Liver (tissue), 9 donors: ENCODE data around the gene SLC13A1. TPM values are rescaled to one million over a fixed set of nuclear protein-coding genes. Genes with fewer than 3 reads are reported as not detected.

Experiments used
- DNase-seq: peaks from one replicate; pipeline ENCODE4 v3.0.0-alpha.2; 2017; ENCODE audit warnings: low spot score
- H3K27ac ChIP-seq, 2 donors: one replicate each; pipeline ENCODE4 v1.7.0; 2013; ENCODE audit warnings: inconsistent platforms in 2 of 2, low read length in 2 of 2, control low read depth in 1 of 2, low read depth in 1 of 2, mild to moderate bottlenecking in 1 of 2
- H3K27me3 ChIP-seq, 4 donors: one replicate each; pipeline versions ENCODE4 v1.6.1 to v1.7.0; 2013; ENCODE audit warnings: low read length in 3 of 4, inconsistent platforms in 1 of 4, mild to moderate bottlenecking in 1 of 4, moderate library complexity in 1 of 4; ENCODE audit not compliant: control insufficient read depth in 4 of 4, insufficient read depth in 4 of 4
- H3K36me3 ChIP-seq, 4 donors: one replicate each; pipeline versions ENCODE4 v1.6.1 to v1.7.0; 2013; ENCODE audit warnings: low read length in 3 of 4, mild to moderate bottlenecking in 3 of 4, low read depth in 1 of 4, moderate library complexity in 1 of 4; ENCODE audit not compliant: control insufficient read depth in 4 of 4, insufficient read depth in 3 of 4
- H3K4me1 ChIP-seq, 4 donors: one replicate each; pipeline versions ENCODE4 v1.6.1 to v1.7.0; 2013; ENCODE audit warnings: low read length in 3 of 4, mild to moderate bottlenecking in 3 of 4, moderate library complexity in 1 of 4; ENCODE audit not compliant: control insufficient read depth in 4 of 4, insufficient read depth in 4 of 4
- H3K4me3 ChIP-seq, 3 donors: one replicate each; pipeline versions ENCODE4 v1.6.1 to v1.7.0; 2013; ENCODE audit warnings: low read length in 3 of 3, control low read depth in 1 of 3, low read depth in 1 of 3, mild to moderate bottlenecking in 1 of 3
- H3K9ac ChIP-seq, 2 donors: one replicate each; pipeline ENCODE4 v1.7.0; 2013; ENCODE audit warnings: low read length in 2 of 2, mild to moderate bottlenecking in 2 of 2, moderate library complexity in 2 of 2, control low read depth in 1 of 2, low read depth in 1 of 2
- H3K9me3 ChIP-seq, 4 donors: one replicate each; pipeline versions ENCODE4 v1.6.1 to v1.7.0; 2013; ENCODE audit warnings: low read length in 3 of 4; ENCODE audit not compliant: control insufficient read depth in 4 of 4
- ATF3 ChIP-seq: IDR thresholded peaks from 2 replicates; pipeline ENCODE4 v1.6.1; 2016; ENCODE audit warnings: antibody characterized with exemption
- CTCF ChIP-seq: fragments of 150-350 bp; IDR thresholded peaks from 2 replicates; pipeline ENCODE4 v1.5.1; 2017; ENCODE audit warnings: improper control_type of control experiment, low read depth, low read length; ENCODE audit not compliant: missing input control
- EGR1 ChIP-seq, 2 donors: IDR thresholded peaks; 2 replicates each; pipeline ENCODE4 v1.6.1; 2016 to 2018; ENCODE audit warnings: antibody characterized with exemption in 2 of 2, low read depth in 2 of 2
- FOXA1 ChIP-seq: IDR thresholded peaks from 2 replicates; pipeline ENCODE4 v1.6.1; 2016; ENCODE audit warnings: antibody characterized with exemption
- FOXA2 ChIP-seq: IDR thresholded peaks from 2 replicates; pipeline ENCODE4 v1.6.1; 2016; ENCODE audit warnings: antibody characterized with exemption
- GABPA ChIP-seq, 2 donors: IDR thresholded peaks in 1 of 2; conservative IDR thresholded peaks in 1 of 2; 2 replicates each; pipeline ENCODE4 v1.6.1; 2016; ENCODE audit warnings: antibody characterized with exemption in 2 of 2, mild to moderate bottlenecking in 1 of 2, moderate library complexity in 1 of 2
- HNF4A ChIP-seq, 2 donors: conservative IDR thresholded peaks; 2 replicates each; pipeline ENCODE4 v1.6.1; 2016; ENCODE audit warnings: antibody characterized with exemption in 2 of 2, mild to moderate bottlenecking in 2 of 2
- HNF4G ChIP-seq: IDR thresholded peaks from 2 replicates; pipeline ENCODE4 v1.6.1; 2016; ENCODE audit warnings: antibody characterized with exemption
- JUND ChIP-seq, 2 donors: IDR thresholded peaks; 2 replicates each; pipeline ENCODE4 v1.6.1; 2016; ENCODE audit warnings: antibody characterized with exemption in 2 of 2
- MAX ChIP-seq: IDR thresholded peaks from 2 replicates; pipeline ENCODE4 v1.6.1; 2016; ENCODE audit warnings: antibody characterized with exemption
- NR2F2 ChIP-seq: IDR thresholded peaks from 2 replicates; pipeline ENCODE4 v1.6.1; 2016; ENCODE audit warnings: antibody characterized with exemption
- RAD21 ChIP-seq, 2 donors: IDR thresholded peaks; 2 replicates each; pipeline ENCODE4 v1.6.1; 2016; ENCODE audit warnings: antibody characterized with exemption in 2 of 2, mild to moderate bottlenecking in 2 of 2
- REST ChIP-seq: IDR thresholded peaks from 2 replicates; pipeline ENCODE4 v1.6.1; 2016; ENCODE audit warnings: antibody characterized with exemption, mild to moderate bottlenecking
- RXRA ChIP-seq, 2 donors: IDR thresholded peaks; 2 replicates each; pipeline ENCODE4 v1.6.1; 2017 to 2018; ENCODE audit warnings: antibody characterized with exemption in 2 of 2, mild to moderate bottlenecking in 1 of 2
- SP1 ChIP-seq: IDR thresholded peaks from 2 replicates; pipeline ENCODE4 v1.6.1; 2018; ENCODE audit warnings: antibody characterized with exemption, mild to moderate bottlenecking
- TAF1 ChIP-seq: conservative IDR thresholded peaks from 2 replicates; pipeline ENCODE4 v1.6.1; 2016; ENCODE audit warnings: antibody characterized with exemption, mild to moderate bottlenecking
- YY1 ChIP-seq: IDR thresholded peaks from 2 replicates; pipeline ENCODE4 v1.6.1; 2016; ENCODE audit warnings: antibody characterized with exemption, mild to moderate bottlenecking
- ZBTB33 ChIP-seq: IDR thresholded peaks from 2 replicates; pipeline ENCODE4 v1.6.1; 2016; ENCODE audit warnings: antibody characterized with exemption
- WGBS: extraction: QIAGEN DNeasy Blood & Tissue Kit; methylation state at CpG from one replicate; pipeline ENCODE4 v1.1.7; 2013; 5-methylcytosine and 5-hydroxymethylcytosine counted together
- polyA plus RNA-seq, 2 donors: library from polyadenylated mRNA; stranded (reverse) in 1 of 2; unstranded in 1 of 2; fragments of 200-250 nt in 1 of 2; fragments of >200 nt in 1 of 2; fragmentation: Nextera tagmentation in 1 of 2; extraction: Ambion mirVana in 1 of 2; gene quantifications; one replicate each; pipeline versions ENCODE4 v1.2.1 to v1.2.3, GENCODE V29; 2013 to 2015
- total RNA-seq, 2 donors: library from RNA; depleted of rRNA; stranded (reverse); fragments of >200 nt; gene quantifications; one replicate each; pipeline ENCODE4 v1.2.3, GENCODE V29; 2014
- donor health status: healthy.
- donor health status: healthy.
- donor health status: healthy.
- donor health status: healthy.
- donor health status: healthy.

Gene SLC13A1
- total and polyA plus RNA-seq, 4 donors, result not detected

GRCh38 chr7:123079021-123079420, 120.7 kb downstream of the SLC13A1 start:
- TF ChIP-seq REST (no peak), RAD21 (IDR thresholded peaks at IDR 0.05) (no peak), FOXA2 (no peak), GABPA (IDR thresholded peaks at IDR 0.05 in 1 of 2, conservative IDR thresholded peaks at IDR 0.05 in 1 of 2) (no peak), ZBTB33 (no peak), NR2F2 (no peak), EGR1 (IDR thresholded peaks at IDR 0.05; ENCODE audit: low read depth in 2 of 2) (no peak), CTCF (no peak), SP1 (no peak), ATF3 (no peak), MAX (no peak), TAF1 (no peak)
- H3K36me3 ChIP-seq, result no peaks in the 10 kb centered on the region
- WGBS, result 89% methylated on average over 1 of the region's 1 CpG

GRCh38 chr7:123075838-123076467, 123.8 kb downstream of the SLC13A1 start:
- H3K4me3 ChIP-seq, result no peak overlapping the region
- H3K27me3 ChIP-seq, result no peaks in the 10 kb centered on the region
- no peaks in the 10 kb centered on the region for H3K36me3 ChIP-seq
- H3K9ac ChIP-seq, result no peak overlapping the region
- H3K27ac ChIP-seq, result no peak overlapping the region
- 23% methylated on average over 4 of the region's 4 CpGs for WGBS
- no peaks in the 10 kb centered on the region for H3K4me1 ChIP-seq
- DNase-seq, result no peak
- H3K9me3 ChIP-seq, result no peaks in the 10 kb centered on the region
- TF ChIP-seq EGR1 (IDR thresholded peaks at IDR 0.05; ENCODE audit: low read depth in 2 of 2) (no peak), YY1 (no peak), TAF1 (no peak), FOXA1 (no peak), HNF4G (no peak), JUND (IDR thresholded peaks at IDR 0.05) (no peak), RXRA (IDR thresholded peaks at IDR 0.05) (no peak), NR2F2 (no peak), MAX (no peak), HNF4A (conservative IDR thresholded peaks at IDR 0.05) (no peak), REST (no peak), RAD21 (IDR thresholded peaks at IDR 0.05) (no peak), ZBTB33 (no peak), SP1 (no peak)

More at GRCh38 chr7:123079021-123079420, 120.7 kb downstream of the SLC13A1 start:
- no peaks in the 10 kb centered on the region for H3K9me3 ChIP-seq
- H3K4me3 ChIP-seq, result no peak overlapping the region
- H3K4me1 ChIP-seq, result no peaks in the 10 kb centered on the region
- no peak overlapping the region for H3K9ac ChIP-seq
- no peaks in the 10 kb centered on the region for H3K27me3 ChIP-seq
- DNase-seq, result no peak
- no peak overlapping the region for H3K27ac ChIP-seq
